ENCODE measurements around the gene MDC1. TPM values are rescaled to one million over a fixed set of nuclear protein-coding genes. Genes with fewer than 3 reads are reported as not detected.
"Not testable (repeated sequence)": the region's sequence is repeated elsewhere in the genome, so short reads cannot be mapped to it uniquely, and the experiment has no call there.

Gene MDC1
- total RNA-seq, 1 experiment from 2014 or later: 46.6 TPM

DNA sequence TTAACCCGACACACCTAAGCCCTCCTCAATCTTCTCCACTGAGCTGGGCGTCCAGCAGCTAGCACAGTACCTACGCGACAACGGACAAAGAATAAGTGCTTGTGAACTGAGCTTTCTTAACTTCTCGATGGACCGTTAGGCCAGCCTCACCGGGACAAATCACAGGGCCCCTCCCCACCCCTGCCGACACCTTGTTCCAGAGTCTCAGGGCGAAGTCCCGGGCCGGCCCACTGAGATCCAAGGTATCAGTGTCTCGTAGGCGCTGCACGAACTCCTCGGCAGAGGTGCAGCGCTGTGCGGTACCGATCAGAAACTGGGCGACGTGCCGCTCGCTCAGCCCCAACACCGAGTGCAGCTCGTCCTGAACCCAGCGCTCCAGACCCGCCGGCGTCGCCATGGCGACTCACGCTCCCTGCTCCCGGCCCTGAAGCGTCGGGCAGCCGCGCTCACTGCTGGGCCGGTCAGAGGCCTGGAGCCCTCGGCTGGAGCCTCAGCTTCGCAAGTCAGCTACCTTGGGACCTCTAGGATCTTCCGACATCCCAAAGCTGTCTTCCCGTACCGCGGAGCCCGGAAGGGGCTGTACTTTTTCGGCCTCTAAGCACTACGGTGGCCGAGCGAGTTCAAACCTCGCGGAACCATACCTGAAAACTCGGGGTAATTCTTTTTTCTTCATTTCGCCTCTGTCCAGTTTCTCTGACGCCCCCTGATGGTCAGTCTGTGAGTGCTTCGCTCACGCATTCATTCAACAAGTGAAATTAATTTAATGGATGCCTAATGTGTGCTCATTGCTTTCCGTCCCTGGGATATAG lies 44.4 kb downstream of the MDC1 start, which contains the start of gene DHX16:
Gene DHX16 (minus strand): TSS at position 562 of the 809 bp plus-strand sequence. CDS start 165 bp downstream, at position 397.
- no peaks in the 10 kb centered on the region for H3K36me3 ChIP-seq (ENCODE audit: control insufficient read depth, insufficient read depth, low read length)
- Mint-ChIP-seq H3K27me3 (ENCODE audit: insufficient read depth, unreplicated experiment) (no peaks in the 10 kb centered on the region), H3K4me1 (ENCODE audit: low read depth, unreplicated experiment) (peaks cover 5% of the 10 kb centered on the region), H3K9me3 (ENCODE audit: unreplicated experiment) (no peaks in the 10 kb centered on the region), H3K4me3 (ENCODE audit: unreplicated experiment) (peak within 1 kb of the TSS; percentile 77), H3K36me3 (ENCODE audit: insufficient read depth, unreplicated experiment) (peaks cover 42% of the 10 kb centered on the region), H3K27ac (ENCODE audit: unreplicated experiment) (peak within 1 kb of the TSS; percentile 71)
- intact Hi-C loops (cut with micrococcal nuclease; ENCODE audit: unreplicated experiment): loop anchor here (1.0 to 5.0 kb wide), 5 partner anchors 26 to 190 kb away; partner anchors contain the start of genes ATAT1, C6orf136, MDC1 and MRPS18B
- H3K4me1 ChIP-seq: peaks cover 6% of the 10 kb centered on the region
- ChIA-PET POLR2A (interaction anchor here (0.6 to 1.2 kb wide), 4 partner anchors 23 to 102 kb away, joined by 3 to 5 read pairs (median 4); partner anchors contain the start of genes ABCF1 and MDC1), CTCF (interaction anchor here (0.6 to 1.4 kb wide), 10 partner anchors 18 to 415 kb away, joined by 3 to 6 read pairs (median 3); partner anchors contain the start of genes MDC1 and NRM)
- TSS peak; percentile 52 for BruUV-seq (replicated peaks)
- no peaks in the 10 kb centered on the region for H3K27me3 ChIP-seq (replicated peaks; ENCODE audit: control insufficient read depth, insufficient read depth, low read length)
- peak; percentile 96 for DNase-seq
- TF ChIP-seq, protein P1, sequence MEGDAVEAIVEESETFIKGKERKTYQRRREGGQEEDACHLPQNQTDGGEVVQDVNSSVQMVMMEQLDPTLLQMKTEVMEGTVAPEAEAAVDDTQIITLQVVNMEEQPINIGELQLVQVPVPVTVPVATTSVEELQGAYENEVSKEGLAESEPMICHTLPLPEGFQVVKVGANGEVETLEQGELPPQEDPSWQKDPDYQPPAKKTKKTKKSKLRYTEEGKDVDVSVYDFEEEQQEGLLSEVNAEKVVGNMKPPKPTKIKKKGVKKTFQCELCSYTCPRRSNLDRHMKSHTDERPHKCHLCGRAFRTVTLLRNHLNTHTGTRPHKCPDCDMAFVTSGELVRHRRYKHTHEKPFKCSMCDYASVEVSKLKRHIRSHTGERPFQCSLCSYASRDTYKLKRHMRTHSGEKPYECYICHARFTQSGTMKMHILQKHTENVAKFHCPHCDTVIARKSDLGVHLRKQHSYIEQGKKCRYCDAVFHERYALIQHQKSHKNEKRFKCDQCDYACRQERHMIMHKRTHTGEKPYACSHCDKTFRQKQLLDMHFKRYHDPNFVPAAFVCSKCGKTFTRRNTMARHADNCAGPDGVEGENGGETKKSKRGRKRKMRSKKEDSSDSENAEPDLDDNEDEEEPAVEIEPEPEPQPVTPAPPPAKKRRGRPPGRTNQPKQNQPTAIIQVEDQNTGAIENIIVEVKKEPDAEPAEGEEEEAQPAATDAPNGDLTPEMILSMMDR (IDR thresholded peaks at IDR 0.05; ENCODE audit: insufficient read depth in 1 of 2, low read depth in 1 of 2, low read length in 1 of 2, severe bottlenecking in 1 of 2, unreplicated experiment in 1 of 2): peak; percentile 80 to 85
- no peaks in the 10 kb centered on the region for H3K9me3 ChIP-seq
- peak within 1 kb of the TSS; percentile 85 for H3K4me3 ChIP-seq (ENCODE audit: low read depth, low read length)

DNA sequence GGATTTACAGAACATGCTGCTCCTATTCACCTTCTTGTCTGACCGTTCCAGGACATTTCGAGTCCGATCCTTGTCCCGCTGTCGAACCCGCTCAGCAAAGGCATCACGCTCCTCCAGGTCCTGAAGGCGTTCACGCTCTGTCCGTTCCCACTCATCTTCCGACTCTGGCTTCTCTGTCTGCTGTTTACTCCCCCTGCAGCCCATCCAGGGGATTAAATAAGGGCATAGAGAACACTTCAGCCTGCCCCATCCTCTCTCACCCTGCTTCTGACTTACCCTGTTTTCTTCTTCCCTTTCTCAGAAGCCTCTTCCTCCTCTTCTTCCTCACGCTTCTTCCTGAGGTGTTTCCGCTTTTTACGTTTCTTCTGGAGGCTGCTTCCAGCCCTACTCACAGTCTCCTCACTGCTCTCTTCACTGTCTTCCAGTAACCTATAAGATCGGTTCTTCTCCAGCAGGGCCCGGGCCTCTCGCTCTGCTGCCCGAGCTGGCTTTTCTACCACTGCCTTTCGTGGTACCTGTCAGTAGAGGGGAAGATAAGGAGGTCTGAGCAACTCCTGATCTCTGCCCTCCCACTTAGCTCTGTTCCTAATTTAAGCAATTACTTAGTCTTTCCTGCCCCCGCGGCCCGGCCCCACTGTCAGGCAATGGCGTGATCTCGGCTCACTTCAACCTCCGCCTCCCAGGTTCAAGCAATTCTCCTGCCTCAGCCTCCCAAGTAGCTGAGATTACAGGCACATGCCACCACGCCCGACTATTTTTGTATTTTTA lies 46.1 kb downstream of the MDC1 start:
- Histone ChIP-seq H3K27me3 (replicated peaks; ENCODE audit: control insufficient read depth, insufficient read depth, low read length) (no peaks in the 10 kb centered on the region), H3K36me3 (ENCODE audit: control insufficient read depth, insufficient read depth, low read length) (no peaks in the 10 kb centered on the region), H3K9me3 (no peaks in the 10 kb centered on the region), H3K4me1 (peaks cover 6% of the 10 kb centered on the region), H3K4me3 (ENCODE audit: low read depth, low read length) (no peak overlapping the region)
- intact Hi-C loops (cut with micrococcal nuclease; ENCODE audit: unreplicated experiment): loop anchor here (5.0 kb wide), 1 partner anchor 189 kb away; no protein-coding TSS in a partner anchor
- Mint-ChIP-seq H3K36me3 (ENCODE audit: insufficient read depth, unreplicated experiment) (peaks cover 48% of the 10 kb centered on the region), H3K4me3 (ENCODE audit: unreplicated experiment) (no peak overlapping the region), H3K4me1 (ENCODE audit: low read depth, unreplicated experiment) (peaks cover 5% of the 10 kb centered on the region), H3K27me3 (ENCODE audit: insufficient read depth, unreplicated experiment) (no peaks in the 10 kb centered on the region), H3K27ac (ENCODE audit: unreplicated experiment) (no peak overlapping the region), H3K9me3 (ENCODE audit: unreplicated experiment) (no peaks in the 10 kb centered on the region)
- DNase-seq: no peak
- TF ChIP-seq, protein P1 (IDR thresholded peaks at IDR 0.05; ENCODE audit: insufficient read depth in 1 of 2, low read depth in 1 of 2, low read length in 1 of 2, severe bottlenecking in 1 of 2, unreplicated experiment in 1 of 2): peak in 1 of 2 experiments; percentile 22
- TSS peak; percentile 17 for BruUV-seq (replicated peaks)
- ChIA-PET POLR2A (no interaction called here), CTCF (no interaction called here)

DNA sequence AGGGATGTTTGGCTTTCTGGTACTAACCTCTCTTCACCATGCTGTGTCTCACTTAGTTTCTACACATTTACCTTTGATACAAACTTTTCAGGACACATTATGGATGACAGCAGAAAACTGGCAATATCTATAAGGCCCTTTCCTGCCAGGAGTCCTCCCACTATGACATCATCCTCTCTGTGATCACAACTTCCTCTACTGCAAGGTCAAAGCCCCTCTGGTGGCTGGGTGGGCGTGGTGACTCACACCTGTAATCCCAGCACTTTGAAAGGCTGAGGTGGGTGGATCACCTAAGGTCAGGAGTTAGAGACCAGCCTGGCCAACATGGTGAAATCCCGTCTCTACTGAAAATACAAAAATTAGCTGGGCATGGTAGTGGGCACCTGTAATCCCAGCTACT lies 50.8 kb downstream of the MDC1 start:
- H3K4me3 Mint-ChIP-seq (ENCODE audit: unreplicated experiment); BruUV-seq (replicated peaks); H3K4me1 Mint-ChIP-seq (ENCODE audit: low read depth, unreplicated experiment); POLR2A ChIA-PET; H3K4me3 ChIP-seq (ENCODE audit: low read depth, low read length); H3K36me3 ChIP-seq (ENCODE audit: control insufficient read depth, insufficient read depth, low read length); H3K9me3 Mint-ChIP-seq (ENCODE audit: unreplicated experiment); H3K4me1 ChIP-seq; intact Hi-C loops (cut with micrococcal nuclease; ENCODE audit: unreplicated experiment); H3K27me3 Mint-ChIP-seq (ENCODE audit: insufficient read depth, unreplicated experiment); H3K9me3 ChIP-seq; DNase-seq; H3K27me3 ChIP-seq (replicated peaks; ENCODE audit: control insufficient read depth, insufficient read depth, low read length); H3K27ac Mint-ChIP-seq (ENCODE audit: unreplicated experiment); CTCF ChIA-PET: not testable (repeated sequence)
- peaks cover 76% of the 10 kb centered on the region for H3K36me3 Mint-ChIP-seq (ENCODE audit: insufficient read depth, unreplicated experiment)

Data from Caco-2 (cell line).